Measurements from ENCODE around the gene ANO7. TPM values are rescaled to one million over a fixed set of nuclear protein-coding genes. Genes with fewer than 3 reads are reported as not detected.
A peak's percentile ranks its signal among the peaks of the same experiment; 100 is the strongest.

Gene ANO7, protein sequence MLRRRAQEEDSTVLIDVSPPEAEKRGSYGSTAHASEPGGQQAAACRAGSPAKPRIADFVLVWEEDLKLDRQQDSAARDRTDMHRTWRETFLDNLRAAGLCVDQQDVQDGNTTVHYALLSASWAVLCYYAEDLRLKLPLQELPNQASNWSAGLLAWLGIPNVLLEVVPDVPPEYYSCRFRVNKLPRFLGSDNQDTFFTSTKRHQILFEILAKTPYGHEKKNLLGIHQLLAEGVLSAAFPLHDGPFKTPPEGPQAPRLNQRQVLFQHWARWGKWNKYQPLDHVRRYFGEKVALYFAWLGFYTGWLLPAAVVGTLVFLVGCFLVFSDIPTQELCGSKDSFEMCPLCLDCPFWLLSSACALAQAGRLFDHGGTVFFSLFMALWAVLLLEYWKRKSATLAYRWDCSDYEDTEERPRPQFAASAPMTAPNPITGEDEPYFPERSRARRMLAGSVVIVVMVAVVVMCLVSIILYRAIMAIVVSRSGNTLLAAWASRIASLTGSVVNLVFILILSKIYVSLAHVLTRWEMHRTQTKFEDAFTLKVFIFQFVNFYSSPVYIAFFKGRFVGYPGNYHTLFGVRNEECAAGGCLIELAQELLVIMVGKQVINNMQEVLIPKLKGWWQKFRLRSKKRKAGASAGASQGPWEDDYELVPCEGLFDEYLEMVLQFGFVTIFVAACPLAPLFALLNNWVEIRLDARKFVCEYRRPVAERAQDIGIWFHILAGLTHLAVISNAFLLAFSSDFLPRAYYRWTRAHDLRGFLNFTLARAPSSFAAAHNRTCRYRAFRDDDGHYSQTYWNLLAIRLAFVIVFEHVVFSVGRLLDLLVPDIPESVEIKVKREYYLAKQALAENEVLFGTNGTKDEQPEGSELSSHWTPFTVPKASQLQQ
- 1.3 TPM for total RNA-seq

GRCh38 chr2:241188361-241189092 lies at the start of gene ANO7:
TSS of gene ANO7 (plus strand) at chr2:241188677. CDS start at chr2:241190064, 1,387 bp downstream.
- no peak for DNase-seq (ENCODE audit: low read depth in 2 of 3, low spot score in 2 of 3)

DNA sequence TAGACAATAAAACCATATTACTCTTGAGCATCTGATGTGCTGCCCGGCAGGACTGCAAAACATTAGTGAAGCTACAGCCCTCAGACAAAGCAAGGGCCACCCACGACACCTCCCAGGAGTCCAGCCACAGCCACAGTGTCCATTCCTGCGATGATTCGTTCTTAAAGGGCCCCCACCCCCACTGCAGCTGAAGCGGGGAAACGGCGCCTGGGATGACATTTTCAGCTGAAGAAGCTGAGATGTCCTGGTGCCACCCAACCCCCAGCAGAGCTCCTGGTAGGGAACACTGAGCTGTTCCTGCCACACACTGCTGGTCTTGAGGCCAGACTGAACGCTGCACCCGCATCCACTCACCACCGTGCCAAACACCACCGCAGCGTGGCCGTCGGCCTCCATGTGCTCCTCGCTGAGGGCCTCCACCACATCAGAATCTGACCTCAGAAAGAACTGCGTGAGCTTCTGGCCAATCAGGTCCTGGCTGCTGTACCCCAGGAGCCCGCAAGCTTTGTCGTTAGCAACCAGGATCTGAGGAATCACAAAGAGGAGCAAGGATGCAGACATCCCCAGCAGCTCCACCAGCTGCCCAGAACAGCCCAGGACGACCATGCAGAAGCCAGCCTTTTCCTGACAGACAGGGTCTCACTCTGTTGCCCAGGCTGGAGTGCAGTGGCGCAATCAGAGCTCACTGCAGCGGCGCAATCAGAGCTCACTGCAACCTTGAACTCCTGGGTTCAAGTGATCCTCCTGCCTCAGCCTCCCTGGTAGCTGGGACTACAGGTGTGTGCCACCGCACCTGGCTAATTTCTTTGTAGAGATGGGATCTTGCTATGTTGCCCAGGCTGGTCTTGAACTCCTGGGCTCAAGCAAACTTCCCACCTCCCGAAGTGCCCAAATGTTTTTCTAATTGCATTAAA lies 48.7 kb upstream of the ANO7 start:
- DNase-seq (ENCODE audit: low read depth in 2 of 3, low spot score in 2 of 3) = no peak

GRCh38 chr2:241140445-241140840 lies 48.0 kb upstream of the ANO7 start:
- no peak for DNase-seq (ENCODE audit: low read depth in 2 of 3, low spot score in 2 of 3)

DNA sequence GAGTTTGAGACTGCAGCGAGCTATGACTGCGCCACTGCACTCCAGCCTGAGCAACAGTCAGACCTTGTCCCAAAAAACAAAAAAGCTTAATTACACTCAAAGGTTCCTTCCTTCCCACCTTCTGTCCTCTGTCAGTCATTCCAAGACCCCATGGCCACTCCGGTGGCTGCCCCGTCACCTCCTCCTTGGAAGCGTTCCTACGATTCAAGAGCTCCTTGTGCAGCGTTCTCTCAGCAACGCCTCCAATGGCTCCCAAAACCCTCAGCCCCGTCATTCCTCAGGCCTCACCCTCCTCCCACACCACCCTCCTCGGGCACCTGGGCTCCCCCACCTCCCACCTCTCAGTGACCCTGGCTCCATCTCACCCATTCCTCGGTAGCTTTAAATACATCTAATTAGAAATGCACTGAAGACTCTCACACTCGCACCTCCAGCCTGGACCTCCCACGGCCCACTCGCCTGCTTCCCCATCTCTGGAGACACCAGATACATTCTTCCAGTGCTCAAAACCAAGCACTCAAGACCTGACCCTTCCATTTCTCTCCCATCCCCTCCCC lies 47.2 kb upstream of the ANO7 start:
- no peak for DNase-seq (ENCODE audit: low read depth in 2 of 3, low spot score in 2 of 3)

DNA sequence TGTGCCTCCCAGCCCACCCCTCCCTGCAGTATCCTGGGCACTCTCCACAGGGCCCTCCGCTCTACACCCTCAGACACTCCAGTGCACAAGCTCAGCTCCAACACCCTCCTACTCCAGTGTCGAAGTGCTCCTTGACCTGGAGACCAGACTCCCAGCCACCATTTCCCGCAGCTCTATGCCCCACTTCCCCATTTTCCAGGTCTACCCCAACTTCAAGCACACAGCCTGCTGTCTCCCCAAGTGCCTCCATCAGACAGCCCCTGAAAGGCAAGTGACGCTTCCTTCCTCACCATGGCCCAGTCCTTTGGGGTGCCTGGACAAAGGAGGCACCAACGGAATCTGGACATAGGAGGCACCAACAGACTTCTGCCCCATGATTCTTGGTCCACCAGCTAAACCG lies 46.4 kb upstream of the ANO7 start:
- DNase-seq (ENCODE audit: low read depth in 2 of 3, low spot score in 2 of 3) = no peak

GRCh38 chr2:241142593-241142992 lies 45.9 kb upstream of the ANO7 start:
- no peak for DNase-seq (ENCODE audit: low read depth in 2 of 3, low spot score in 2 of 3)

DNA sequence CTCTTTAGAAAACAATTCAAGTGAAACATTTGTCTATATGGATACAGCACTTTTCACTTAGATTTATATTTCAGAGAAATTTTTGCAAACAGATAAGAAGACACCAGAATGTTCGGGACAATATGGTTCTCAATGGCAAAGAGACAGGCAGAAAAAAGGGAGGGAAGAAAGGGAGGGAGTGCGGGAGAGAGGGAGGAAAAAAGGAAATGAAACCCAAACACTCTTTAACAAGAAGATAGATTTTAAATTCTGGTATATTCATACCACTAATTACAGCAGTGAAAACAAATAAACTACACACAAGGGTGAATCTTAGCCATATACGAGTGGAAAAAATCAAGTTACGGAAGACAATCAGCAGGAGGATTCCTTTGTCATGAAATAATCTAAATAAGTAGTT lies 42.2 kb upstream of the ANO7 start:
- no peak for DNase-seq (ENCODE audit: low read depth in 2 of 3, low spot score in 2 of 3)

DNA sequence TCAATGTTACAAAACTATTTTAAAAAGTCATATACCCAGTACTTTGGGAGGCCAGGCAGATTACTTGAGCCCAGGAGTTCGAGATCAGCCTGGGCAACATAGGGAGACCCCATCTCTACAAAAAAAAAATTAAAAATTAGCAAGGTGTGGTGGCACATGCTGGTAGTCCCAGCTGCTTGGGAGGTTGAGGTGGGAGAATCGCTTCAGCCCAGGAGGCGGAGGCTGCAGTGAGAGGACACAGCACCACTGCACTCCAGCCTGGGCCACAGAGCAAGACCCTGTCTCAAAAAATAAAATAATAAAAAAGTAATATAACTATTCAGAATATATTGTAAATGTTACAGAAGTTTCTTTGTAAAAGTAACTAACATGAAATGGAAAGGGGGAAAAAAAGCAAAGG lies 41.1 kb upstream of the ANO7 start:
- no peak for DNase-seq (ENCODE audit: low read depth in 2 of 3, low spot score in 2 of 3)

GRCh38 chr2:241148239-241148638 lies 40.2 kb upstream of the ANO7 start:
- DNase-seq (ENCODE audit: low read depth in 2 of 3, low spot score in 2 of 3) = no peak

- DNase-seq (ENCODE audit: low read depth in 2 of 3, low spot score in 2 of 3) = peak; percentile 70 to 97 (median 92)
Observed at GRCh38 chr2:241148891-241149674, 39.4 kb upstream of the ANO7 start, which contains the start of gene PASK. TSS of gene PASK (minus strand) at chr2:241149472. CDS start at chr2:241143032, 6,440 bp downstream.

DNA sequence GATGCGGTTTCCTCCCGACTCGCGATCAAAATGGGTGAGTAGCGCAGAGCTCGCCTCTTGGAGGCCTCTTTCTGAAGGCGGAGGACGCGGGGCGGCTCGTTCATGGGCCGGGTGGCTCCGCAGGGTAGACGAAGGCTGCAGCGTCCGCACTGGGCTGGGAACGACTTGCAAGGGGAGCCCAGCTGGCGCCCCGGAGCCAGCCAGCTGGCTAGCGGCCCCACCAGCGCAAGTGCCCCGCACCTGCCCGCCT lies 38.9 kb upstream of the ANO7 start:
- DNase-seq (ENCODE audit: low read depth in 2 of 3, low spot score in 2 of 3) = no peak

DNA sequence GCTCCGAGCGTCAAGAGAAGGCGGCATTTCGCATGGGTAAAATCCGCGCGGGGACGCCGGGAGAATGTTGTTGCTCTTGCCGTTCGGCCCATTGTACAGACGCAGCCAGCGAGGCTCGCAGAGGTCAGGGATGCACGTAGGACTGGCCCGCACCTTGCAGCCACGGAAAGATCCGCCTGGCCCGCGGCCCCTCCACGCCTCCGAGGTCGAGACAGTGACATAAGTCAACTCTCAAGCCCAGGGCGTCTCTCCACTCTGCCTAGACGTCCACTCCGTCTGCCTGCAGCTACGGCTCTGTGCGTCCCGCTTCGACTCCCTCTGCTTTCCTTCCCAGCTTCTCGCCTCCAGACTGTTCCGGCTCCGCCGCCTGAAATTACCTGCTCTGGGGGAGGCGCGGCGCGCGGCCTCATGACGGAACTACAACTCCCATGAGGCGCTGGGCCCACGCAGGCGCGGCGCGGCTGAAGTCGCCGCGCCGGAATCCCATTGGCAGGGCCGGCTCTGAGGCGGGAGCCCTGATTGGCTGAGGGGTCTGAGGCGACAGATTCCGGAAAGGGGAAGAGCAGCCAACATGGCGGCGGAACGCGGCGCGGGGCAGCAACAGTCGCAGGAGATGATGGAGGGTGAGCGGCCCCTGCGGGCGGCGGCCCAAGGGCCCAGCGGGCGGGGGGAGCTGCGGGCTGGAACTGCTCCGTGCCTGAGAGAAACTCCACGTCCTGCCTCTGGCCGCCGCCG lies 38.4 kb upstream of the ANO7 start, which contains the start of gene PPP1R7:
PPP1R7 (plus strand) TSS at position 543 of the 735 bp plus-strand sequence; CDS start at position 572, 29 bp downstream.
- DNase-seq (ENCODE audit: low read depth in 2 of 3, low spot score in 2 of 3) = peak; percentile 88 to 96 (median 95)

DNA sequence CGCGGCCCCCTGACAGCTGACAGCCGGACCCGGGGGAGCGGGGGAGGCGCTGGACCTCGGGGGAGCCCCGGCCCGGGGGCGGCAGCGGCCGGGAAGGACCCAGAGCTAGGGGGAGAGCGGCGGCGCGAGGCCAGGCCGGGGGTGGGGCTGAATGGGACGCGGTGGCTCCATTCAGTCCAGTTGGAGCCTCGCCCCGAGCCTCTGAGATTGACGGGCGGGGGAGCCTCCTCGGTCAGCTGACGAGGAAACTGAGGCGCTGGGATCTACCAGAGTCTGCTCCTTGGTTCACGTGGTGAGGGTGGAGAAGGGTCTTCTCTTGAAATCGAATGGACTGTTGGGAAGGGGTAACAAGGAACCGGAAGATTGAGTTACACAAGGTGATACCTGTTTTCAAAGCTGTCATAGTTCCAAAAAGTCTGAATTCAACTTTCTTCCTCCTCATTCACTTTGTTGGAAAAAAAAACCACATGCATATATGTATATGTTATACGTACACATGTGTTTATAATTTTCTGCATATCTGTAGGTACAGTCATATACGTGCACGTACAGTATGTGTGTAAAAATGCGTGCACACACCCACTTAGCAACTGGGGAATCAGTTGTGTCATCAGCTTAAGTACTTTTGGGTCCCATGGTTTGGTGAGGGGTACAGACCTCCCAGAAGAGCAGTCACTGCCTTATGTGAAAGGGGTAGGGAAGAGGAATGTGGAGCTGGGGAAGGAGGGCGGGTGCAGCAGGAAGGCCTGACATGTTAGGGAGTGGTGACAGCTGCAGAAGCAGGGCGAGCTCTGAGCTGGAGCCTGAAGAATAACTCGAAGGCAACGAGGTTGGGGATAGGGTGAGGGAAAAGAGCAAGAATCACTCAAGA lies 37.6 kb upstream of the ANO7 start:
- no peak for DNase-seq (ENCODE audit: low read depth in 2 of 3, low spot score in 2 of 3)

GRCh38 chr2:241151934-241152660 lies 36.4 kb upstream of the ANO7 start:
- no peak for DNase-seq (ENCODE audit: low read depth in 2 of 3, low spot score in 2 of 3)

DNA sequence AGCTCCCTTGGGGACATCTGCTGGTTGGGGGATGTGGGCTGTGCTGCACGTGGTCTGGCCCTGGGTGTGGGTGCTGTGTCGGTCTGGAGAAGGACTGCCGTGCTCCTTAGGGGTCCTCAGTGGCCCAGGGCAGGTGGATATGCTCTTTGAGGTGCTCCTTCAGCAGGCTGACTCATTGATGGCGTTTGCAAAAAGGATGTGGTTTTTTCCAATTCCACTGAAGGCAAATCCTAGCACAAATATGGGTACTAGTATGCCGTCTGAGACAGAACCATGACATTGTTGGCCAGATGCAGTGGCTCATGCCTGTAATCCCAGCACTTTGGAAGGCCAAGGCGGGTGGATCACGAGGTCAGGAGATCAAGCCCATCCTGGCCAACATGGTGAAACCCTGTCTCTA lies 34.9 kb upstream of the ANO7 start:
- DNase-seq (ENCODE audit: low read depth in 2 of 3, low spot score in 2 of 3) = no peak

DNA sequence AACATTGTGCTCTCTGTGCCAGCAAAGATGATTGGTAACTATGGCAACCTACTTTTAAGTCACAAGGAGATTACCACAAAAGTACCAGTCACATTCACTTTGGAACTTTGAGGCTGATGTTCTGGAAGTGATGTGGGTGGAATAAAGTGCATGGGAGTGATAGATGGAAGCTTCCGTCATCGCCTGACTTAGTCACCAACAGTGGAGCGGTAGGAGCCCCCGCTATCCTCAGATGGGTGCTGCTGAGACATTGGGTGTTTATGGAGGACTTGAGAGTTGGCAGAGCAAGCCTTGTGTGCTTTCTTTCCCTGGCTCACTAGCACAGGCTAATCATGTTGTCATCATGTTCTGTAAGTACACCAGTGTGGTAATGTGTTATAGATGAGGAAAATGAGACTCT lies 33.6 kb upstream of the ANO7 start:
- DNase-seq (ENCODE audit: low read depth in 2 of 3, low spot score in 2 of 3) = no peak

DNA sequence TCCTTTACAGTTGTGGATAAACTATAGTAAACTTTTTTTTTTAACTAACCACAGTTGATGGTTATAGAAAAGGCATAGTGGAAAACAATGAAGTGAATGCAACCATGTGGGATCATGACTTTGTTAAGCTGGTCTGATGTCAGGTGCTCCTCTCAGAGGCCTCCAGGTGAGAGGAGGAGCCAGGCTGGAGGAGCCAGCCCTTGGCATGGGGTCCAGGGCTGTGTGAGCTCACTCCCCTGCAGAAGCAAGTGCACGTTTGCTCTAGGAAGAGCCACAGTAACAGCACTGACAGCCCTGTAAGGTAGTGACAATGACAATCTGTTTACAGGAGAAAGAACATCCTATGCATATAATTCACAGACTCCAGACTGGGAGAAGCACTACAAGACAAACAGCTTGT lies 32.5 kb upstream of the ANO7 start:
- DNase-seq (ENCODE audit: low read depth in 2 of 3, low spot score in 2 of 3) = no peak
